Vagina (tissue), 2 donors: ENCODE measurements around the gene SLC9B1. TPM values are rescaled to one million over a fixed set of nuclear protein-coding genes. Genes with fewer than 3 reads are reported as not detected.
"Not testable (repeated sequence)": the region's sequence is repeated elsewhere in the genome, so short reads cannot be mapped to it uniquely, and the experiment has no call there.

Source experiments
- DNase-seq, 2 donors: peaks; one replicate each; pipeline ENCODE4 v3.0.0-alpha.2; 2017; ENCODE audit errors: extremely low spot score in 2 of 2
- H3K27ac ChIP-seq: fragments of 200-600 bp; sonication (generic); one replicate; pipeline ENCODE4 v1.5.1; 2019
- H3K27me3 ChIP-seq: fragments of 200-600 bp; sonication (generic); one replicate; pipeline ENCODE4 v1.5.1; 2019
- H3K36me3 ChIP-seq, 2 donors: fragments of 200-600 bp; sonication (generic); one replicate each; pipeline ENCODE4 v1.5.1; 2017 to 2019
- H3K4me1 ChIP-seq: fragments of 200-600 bp; sonication (generic); one replicate; pipeline ENCODE4 v1.5.1; 2019
- H3K4me3 ChIP-seq, 2 donors: fragments of 200-600 bp; sonication (generic); 1 replicate in 1 of 2; 2 replicates in 1 of 2; pipeline ENCODE4 v1.5.1; 2016 to 2019
- H3K9me3 ChIP-seq: fragments of 200-600 bp; sonication (generic); one replicate; pipeline ENCODE4 v1.5.1; 2019
- POLR2A ChIP-seq, 2 donors: fragments of 450-650 bp; IDR thresholded peaks; one replicate each; pipeline ENCODE4 v1.6.1; 2017; ENCODE audit warnings: antibody characterized with exemption in 2 of 2, mild to moderate bottlenecking in 2 of 2, moderate library complexity in 2 of 2
- POLR2AphosphoS5 ChIP-seq, 2 donors: sonication (generic); formaldehyde crosslinking; IDR thresholded peaks; one replicate each; pipeline ENCODE4 v1.9.0; 2017; ENCODE audit warnings: antibody characterized with exemption in 2 of 2, mild to moderate bottlenecking in 2 of 2, low read depth in 1 of 2; ENCODE audit not compliant: insufficient read depth in 1 of 2
- intact Hi-C: fragments of 100-400 bp; cut with DNase I; formaldehyde crosslinking; loops from one replicate; pipeline ENCODE4 v1.15.1; 2023
- total RNA-seq: library from RNA; depleted of rRNA; stranded (reverse); fragments of >200 nt; gene quantifications from one replicate; pipeline ENCODE4 v1.2.3, GENCODE V29; 2016
- TF ChIP-seq, protein P1 (sequence below), 3 experiments: fragments of 450-650 bp in 2 of 3; fragments of 200-600 bp in 1 of 3; sonication (generic) in 1 of 3; IDR thresholded peaks; one replicate each; pipeline ENCODE4 v1.5.1; 2017 to 2019; ENCODE audit warnings: antibody characterized with exemption in 3 of 3, mild to moderate bottlenecking in 2 of 3, moderate library complexity in 2 of 3

Gene SLC9B1
- total RNA-seq, 1 donor from 2014 or later = not detected

DNA sequence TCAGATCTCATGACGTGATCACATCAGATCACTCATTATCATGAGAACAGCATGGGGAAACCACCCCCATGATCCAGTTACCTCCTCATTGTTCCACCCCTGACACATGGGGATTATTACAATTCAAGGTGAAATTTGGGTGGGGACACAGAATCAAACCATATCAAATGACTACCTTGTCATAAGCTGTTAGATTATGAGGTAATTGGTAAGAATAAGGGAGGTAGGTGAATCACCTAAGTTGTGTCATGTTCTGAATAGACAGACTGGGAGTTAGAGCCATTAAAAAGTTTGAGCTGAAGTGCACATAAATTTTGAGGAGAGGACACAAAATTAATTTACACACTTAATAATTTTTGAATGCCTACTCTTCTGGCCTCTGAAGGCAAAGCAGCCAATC lies 24.7 kb downstream of the SLC9B1 start:
- Histone ChIP-seq H3K9me3 (no peaks in the 10 kb centered on the region), H3K27ac (no peak overlapping the region), H3K36me3 (no peaks in the 10 kb centered on the region), H3K27me3 (no peaks in the 10 kb centered on the region), H3K4me3 (no peak overlapping the region), H3K4me1 (no peaks in the 10 kb centered on the region)
- TF ChIP-seq POLR2AphosphoS5 (IDR thresholded peaks at IDR 0.05; ENCODE audit: insufficient read depth in 1 of 2, low read depth in 1 of 2) (no peak), POLR2A (IDR thresholded peaks at IDR 0.05) (no peak)
- TF ChIP-seq, protein P1, sequence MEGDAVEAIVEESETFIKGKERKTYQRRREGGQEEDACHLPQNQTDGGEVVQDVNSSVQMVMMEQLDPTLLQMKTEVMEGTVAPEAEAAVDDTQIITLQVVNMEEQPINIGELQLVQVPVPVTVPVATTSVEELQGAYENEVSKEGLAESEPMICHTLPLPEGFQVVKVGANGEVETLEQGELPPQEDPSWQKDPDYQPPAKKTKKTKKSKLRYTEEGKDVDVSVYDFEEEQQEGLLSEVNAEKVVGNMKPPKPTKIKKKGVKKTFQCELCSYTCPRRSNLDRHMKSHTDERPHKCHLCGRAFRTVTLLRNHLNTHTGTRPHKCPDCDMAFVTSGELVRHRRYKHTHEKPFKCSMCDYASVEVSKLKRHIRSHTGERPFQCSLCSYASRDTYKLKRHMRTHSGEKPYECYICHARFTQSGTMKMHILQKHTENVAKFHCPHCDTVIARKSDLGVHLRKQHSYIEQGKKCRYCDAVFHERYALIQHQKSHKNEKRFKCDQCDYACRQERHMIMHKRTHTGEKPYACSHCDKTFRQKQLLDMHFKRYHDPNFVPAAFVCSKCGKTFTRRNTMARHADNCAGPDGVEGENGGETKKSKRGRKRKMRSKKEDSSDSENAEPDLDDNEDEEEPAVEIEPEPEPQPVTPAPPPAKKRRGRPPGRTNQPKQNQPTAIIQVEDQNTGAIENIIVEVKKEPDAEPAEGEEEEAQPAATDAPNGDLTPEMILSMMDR (IDR thresholded peaks at IDR 0.05) = no peak
- intact Hi-C loops = no loop called here
- no peak for DNase-seq

DNA sequence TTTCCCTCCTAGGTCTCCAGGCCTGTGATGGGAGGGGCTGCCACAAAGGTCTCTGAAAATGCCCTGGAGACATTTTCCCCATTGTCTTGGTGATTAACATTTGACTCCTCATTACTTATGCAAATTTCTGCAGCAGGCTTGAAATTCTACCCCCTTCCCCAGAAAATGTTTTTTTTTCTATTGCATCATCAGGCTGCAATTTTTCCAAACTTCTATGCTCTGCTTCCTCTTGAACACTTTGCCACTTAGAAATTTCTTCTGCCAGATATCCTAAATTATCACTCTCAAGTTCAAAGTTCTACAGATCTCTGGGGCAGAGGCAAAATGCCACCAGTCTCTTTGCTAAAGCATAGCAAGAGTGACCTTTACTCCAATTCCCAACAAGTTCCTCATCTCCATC lies 25.5 kb downstream of the SLC9B1 start:
- DNase-seq, H3K36me3 ChIP-seq, H3K4me1 ChIP-seq, H3K4me3 ChIP-seq, H3K27ac ChIP-seq, H3K9me3 ChIP-seq, intact Hi-C loops, H3K27me3 ChIP-seq: not testable (repeated sequence)

- Histone ChIP-seq H3K4me1 (no peaks in the 10 kb centered on the region), H3K36me3 (no peaks in the 10 kb centered on the region), H3K27ac (no peak overlapping the region), H3K27me3 (no peaks in the 10 kb centered on the region), H3K4me3 (no peak overlapping the region), H3K9me3 (no peaks in the 10 kb centered on the region)
- TF ChIP-seq POLR2AphosphoS5 (IDR thresholded peaks at IDR 0.05; ENCODE audit: insufficient read depth in 1 of 2, low read depth in 1 of 2) (no peak), POLR2A (IDR thresholded peaks at IDR 0.05) (no peak)
- TF ChIP-seq, protein P1 (IDR thresholded peaks at IDR 0.05) = no peak
- intact Hi-C loops = no loop called here
- DNase-seq = no peak
Observed at GRCh38 chr4:102988429-102989020, 31.0 kb downstream of the SLC9B1 start.

DNA sequence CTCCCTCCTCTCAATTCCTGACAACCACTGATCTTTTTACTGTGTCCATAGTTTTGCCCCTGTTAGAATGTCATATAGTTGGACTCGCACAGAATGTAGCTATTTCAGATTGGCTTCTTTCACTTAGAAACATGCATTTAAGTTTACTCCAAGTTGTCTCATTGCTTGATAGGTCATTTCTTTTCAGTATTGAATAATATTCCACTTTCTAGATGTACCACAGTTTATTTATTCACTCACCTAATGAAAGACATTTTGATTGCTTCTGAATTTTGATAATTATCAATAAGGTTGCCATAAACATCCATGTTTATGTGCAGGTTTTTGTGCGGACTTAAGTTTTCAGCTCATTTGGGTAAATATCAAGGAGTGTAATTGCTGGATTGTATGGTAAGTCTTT lies 38.5 kb downstream of the SLC9B1 start:
- TF ChIP-seq, protein P1 (IDR thresholded peaks at IDR 0.05) = no peak
- TF ChIP-seq POLR2A (IDR thresholded peaks at IDR 0.05) = no peak
- no peak for TF ChIP-seq POLR2AphosphoS5 (IDR thresholded peaks at IDR 0.05; ENCODE audit: insufficient read depth in 1 of 2, low read depth in 1 of 2)
- Histone ChIP-seq H3K9me3 (no peaks in the 10 kb centered on the region), H3K36me3 (no peaks in the 10 kb centered on the region), H3K4me3 (no peak overlapping the region), H3K27ac (no peak overlapping the region), H3K27me3 (no peaks in the 10 kb centered on the region), H3K4me1 (no peaks in the 10 kb centered on the region)
- intact Hi-C loops = no loop called here
- DNase-seq = no peak

DNA sequence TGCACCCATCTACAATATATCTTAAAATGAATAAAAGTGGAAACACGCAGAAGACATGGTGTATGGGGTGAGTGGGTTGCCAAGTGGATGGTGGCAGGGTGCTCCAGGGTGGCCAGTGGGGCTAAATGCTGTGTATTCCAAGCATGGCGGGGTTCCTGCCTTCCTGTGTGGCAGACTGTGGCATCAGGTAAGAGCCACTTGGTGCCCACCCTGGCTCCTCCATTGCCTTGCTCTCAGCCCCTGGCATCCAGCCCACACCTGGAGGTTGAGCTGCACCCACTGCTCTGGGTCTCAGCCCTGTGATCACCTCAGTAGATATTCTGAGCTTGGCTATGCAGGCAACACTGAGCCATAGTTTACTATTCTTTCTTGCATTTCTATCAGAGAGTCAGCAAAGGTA lies 57.7 kb downstream of the SLC9B1 start:
- DNase-seq, H3K9me3 ChIP-seq, H3K4me3 ChIP-seq, H3K27me3 ChIP-seq, H3K4me1 ChIP-seq, H3K27ac ChIP-seq, intact Hi-C loops, H3K36me3 ChIP-seq: not testable (repeated sequence)

DNA sequence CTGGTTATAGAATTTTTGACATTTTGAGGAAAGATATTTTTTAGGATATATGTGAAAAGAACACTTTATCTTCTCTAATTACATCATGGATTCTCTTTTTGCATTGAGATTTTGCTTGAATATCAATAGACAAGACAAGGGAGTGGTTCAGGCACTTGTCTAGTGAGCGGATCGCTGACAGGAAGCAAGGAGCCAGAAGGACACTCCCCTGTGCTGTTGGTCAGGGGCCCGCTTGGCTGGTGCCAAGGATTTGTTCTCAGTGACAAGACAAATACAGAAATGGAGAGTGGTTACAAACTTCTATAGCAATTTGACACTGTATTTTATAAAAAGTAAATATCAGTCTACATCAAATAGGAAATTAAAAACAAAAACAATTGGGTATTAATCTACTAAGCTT lies 60.0 kb downstream of the SLC9B1 start:
- H3K36me3 ChIP-seq = no peaks in the 10 kb centered on the region
- H3K27me3 ChIP-seq = no peaks in the 10 kb centered on the region
- H3K4me1 ChIP-seq = no peaks in the 10 kb centered on the region
- no peaks in the 10 kb centered on the region for H3K9me3 ChIP-seq
- H3K27ac ChIP-seq = no peak overlapping the region
- no peak for DNase-seq
- intact Hi-C loops = no loop called here
- H3K4me3 ChIP-seq = no peak overlapping the region
- TF ChIP-seq POLR2A (IDR thresholded peaks at IDR 0.05) (no peak), POLR2AphosphoS5 (IDR thresholded peaks at IDR 0.05; ENCODE audit: insufficient read depth in 1 of 2, low read depth in 1 of 2) (no peak)
- TF ChIP-seq, protein P1 (IDR thresholded peaks at IDR 0.05) = no peak
